Measurements from ENCODE around the gene HNRNPH2.

The HNRNPH2 gene

DNA sequence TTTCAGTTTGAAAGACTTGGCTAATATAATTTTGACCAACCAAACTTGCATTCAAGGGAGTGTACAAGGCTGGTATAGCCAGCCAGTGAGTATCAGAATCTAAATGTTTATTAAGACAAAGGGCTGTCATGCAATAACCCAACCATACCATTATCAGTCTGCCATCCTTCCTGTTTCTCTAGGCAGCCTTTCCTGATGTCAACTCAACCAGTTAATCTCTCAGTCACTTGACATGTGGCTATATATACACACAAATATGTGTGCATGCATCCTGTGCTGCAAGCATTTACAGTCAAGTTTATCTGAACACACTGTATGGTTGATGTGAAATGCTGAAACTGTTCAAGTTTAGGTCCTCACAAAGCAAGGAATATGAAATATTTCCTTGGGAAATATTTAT, 39.2 kb upstream of the HNRNPH2 start:
- TF ChIP-seq CTCF (IDR thresholded peaks at IDR 0.05; ENCODE audit: low read length, missing control alignments): no peak
- H3K4me3 ChIP-seq (replicated peaks; ENCODE audit: low read depth, low read length): no peak overlapping the region
- DNase-seq (ENCODE audit: low read depth): no peak

DNA sequence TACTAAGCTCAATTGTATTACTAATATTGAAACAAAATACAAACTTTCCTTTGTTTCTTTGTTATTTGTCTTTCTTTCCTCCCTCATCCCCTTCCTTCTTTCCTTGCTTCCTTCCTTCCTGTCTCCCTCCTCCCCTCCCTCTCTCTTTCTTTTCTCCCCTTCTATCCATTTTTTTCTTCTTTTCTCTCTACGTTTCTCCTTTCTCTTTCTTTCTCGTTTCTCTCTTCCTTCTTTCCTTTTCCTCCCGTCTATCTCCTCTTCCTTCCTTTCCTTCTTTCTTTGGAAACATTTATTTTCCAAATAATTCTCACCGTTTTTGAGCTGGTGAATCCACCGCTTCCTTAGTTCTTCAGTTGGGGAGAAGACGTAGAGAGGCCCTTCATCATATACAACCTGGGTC, 38.3 kb upstream of the HNRNPH2 start:
- no peak for TF ChIP-seq CTCF (IDR thresholded peaks at IDR 0.05; ENCODE audit: low read length, missing control alignments)
- no peak for DNase-seq (ENCODE audit: low read depth)
- H3K4me3 ChIP-seq (replicated peaks; ENCODE audit: low read depth, low read length): no peak overlapping the region

- H3K4me3 ChIP-seq (replicated peaks; ENCODE audit: low read depth, low read length): no peak overlapping the region
- TF ChIP-seq CTCF (IDR thresholded peaks at IDR 0.05; ENCODE audit: low read length, missing control alignments): no peak
- DNase-seq (ENCODE audit: low read depth): no peak
Measured at GRCh38 chrX:101370888-101371504, 37.0 kb upstream of the HNRNPH2 start.

DNA sequence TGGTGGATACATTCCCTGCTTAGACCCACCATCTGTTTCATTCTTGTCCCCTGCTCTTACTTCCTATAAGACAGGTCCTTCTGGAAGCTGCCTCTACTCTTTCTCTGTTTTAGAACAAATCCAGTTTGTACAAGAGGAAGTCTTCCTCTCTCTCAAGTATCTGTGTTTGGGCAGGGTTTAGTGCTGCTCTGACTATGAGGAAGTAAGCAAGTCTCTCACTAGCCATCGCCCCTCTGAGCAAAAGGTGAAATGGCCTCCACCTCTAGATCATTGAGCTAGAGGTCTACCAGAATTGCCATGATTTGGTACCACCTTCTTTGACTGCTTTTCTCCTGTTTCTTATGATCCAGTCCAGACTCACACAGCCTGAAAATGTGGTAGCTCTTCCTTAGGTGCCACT, 30.5 kb upstream of the HNRNPH2 start:
- DNase-seq (ENCODE audit: low read depth): no peak
- no peak overlapping the region for H3K4me3 ChIP-seq (replicated peaks; ENCODE audit: low read depth, low read length)
- no peak for TF ChIP-seq CTCF (IDR thresholded peaks at IDR 0.05; ENCODE audit: low read length, missing control alignments)

- TF ChIP-seq CTCF (IDR thresholded peaks at IDR 0.05; ENCODE audit: low read length, missing control alignments): no peak
- no peak for DNase-seq (ENCODE audit: low read depth)
- H3K4me3 ChIP-seq (replicated peaks; ENCODE audit: low read depth, low read length): no peak overlapping the region
Measured at GRCh38 chrX:101383679-101384205, 24.3 kb upstream of the HNRNPH2 start.

- TF ChIP-seq CTCF (IDR thresholded peaks at IDR 0.05; ENCODE audit: low read length, missing control alignments): no peak
- DNase-seq (ENCODE audit: low read depth): no peak
- no peak overlapping the region for H3K4me3 ChIP-seq (replicated peaks; ENCODE audit: low read depth, low read length)
Measured at GRCh38 chrX:101385026-101385684, 22.9 kb upstream of the HNRNPH2 start.

All from fibroblast of pulmonary artery (primary cell).